K562 (cell line): Measurements from ENCODE around the gene ABCA10.

Source experiments
- AFF4 ChIP-seq: sonication (generic); formaldehyde crosslinking; IDR thresholded peaks from 2 replicates; pipeline ENCODE4 v1.8.0; 2023; ENCODE audit warnings: mild to moderate bottlenecking, missing genetic modification reagents
- GABPA ChIP-seq: fragments of 200-800 bp; sonication (Bioruptor generic); conservative IDR thresholded peaks from 2 replicates; pipeline ENCODE4 v1.6.1; 2016; ENCODE audit warnings: low read depth, missing genetic modification characterization, missing compliant biosample characterization
- MAX ChIP-seq: sonication (generic); formaldehyde crosslinking; IDR thresholded peaks from 2 replicates; pipeline ENCODE4 v1.9.0; 2022; ENCODE audit warnings: mild to moderate bottlenecking, missing genetic modification reagents
- POLR2A ChIP-seq: fragments of 450-650 bp; conservative IDR thresholded peaks from 2 replicates; pipeline ENCODE4 v1.6.1; 2016
- REST ChIP-seq, 2 experiments: fragments of 450-650 bp; formaldehyde crosslinking in 1 of 2; IDR thresholded peaks; 2 replicates each; pipeline versions ENCODE4 v1.4.0 to v1.6.1; 2014 to 2020; ENCODE audit warnings: mild to moderate bottlenecking in 2 of 2, borderline replicate concordance in 1 of 2, low read depth in 1 of 2
- TF ChIP-seq, protein P1 (sequence below): sonication (generic); formaldehyde crosslinking; IDR thresholded peaks from 2 replicates; pipeline ENCODE4 v1.9.0; 2022; ENCODE audit warnings: mild to moderate bottlenecking, missing genetic modification reagents

DNA sequence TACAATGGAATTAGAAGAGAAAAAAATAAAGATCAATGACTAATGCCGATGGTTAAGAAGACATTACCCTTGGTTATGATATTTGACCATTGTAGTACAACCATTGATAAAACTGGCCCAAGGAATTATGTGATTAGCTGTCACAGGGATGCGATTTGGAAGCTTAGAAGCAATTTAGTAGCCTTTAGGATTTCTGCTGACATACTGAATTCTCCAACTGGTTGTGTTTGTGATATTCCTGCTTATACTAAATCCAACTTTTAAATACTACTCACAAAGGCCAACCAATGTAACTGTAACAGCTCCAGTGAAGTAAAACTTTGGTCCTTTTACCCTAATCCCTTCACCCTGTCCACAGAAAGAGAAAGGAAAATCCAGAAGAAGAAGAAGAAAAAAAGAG lies 55.5 kb downstream of the ABCA10 start:
- TF ChIP-seq REST (IDR thresholded peaks at IDR 0.05; ENCODE audit: borderline replicate concordance) (no peak), REST (CRISPR knock-in tag; IDR thresholded peaks at IDR 0.05; ENCODE audit: low read depth) (no peak), POLR2A (no peak), MAX (no peak), AFF4 (no peak), GABPA (tag) (no peak)
- TF ChIP-seq, protein P1, sequence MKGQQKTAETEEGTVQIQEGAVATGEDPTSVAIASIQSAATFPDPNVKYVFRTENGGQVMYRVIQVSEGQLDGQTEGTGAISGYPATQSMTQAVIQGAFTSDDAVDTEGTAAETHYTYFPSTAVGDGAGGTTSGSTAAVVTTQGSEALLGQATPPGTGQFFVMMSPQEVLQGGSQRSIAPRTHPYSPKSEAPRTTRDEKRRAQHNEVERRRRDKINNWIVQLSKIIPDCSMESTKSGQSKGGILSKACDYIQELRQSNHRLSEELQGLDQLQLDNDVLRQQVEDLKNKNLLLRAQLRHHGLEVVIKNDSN (CRISPR knock-in tag), result no peak
